GM18511 (cell line): Measurements from ENCODE around the gene COL6A3.
A peak's percentile ranks its signal among the peaks of the same experiment; 100 is the strongest.

Source experiments
- ATAC-seq: cut with Tn5 transposase; IDR thresholded peaks from one replicate; pipeline ENCODE4 v1.9.1; 2021; ENCODE audit warnings: mild to moderate bottlenecking, moderate library complexity; ENCODE audit not compliant: unreplicated experiment

Gene COL6A3

GRCh38 chr2:237441605-237442274 is 27.8 kb upstream of the COL6A3 start:
- ATAC-seq: no peak

- ATAC-seq: no peak
These were observed 26.9 kb upstream of the COL6A3 start for GRCh38 chr2:237440819-237441281.

GRCh38 chr2:237438080-237438940 is 24.3 kb upstream of the COL6A3 start:
- ATAC-seq: no peak

GRCh38 chr2:237437566-237437965 is 23.6 kb upstream of the COL6A3 start:
- no peak for ATAC-seq

GRCh38 chr2:237435844-237436587 is 22.1 kb upstream of the COL6A3 start:
- ATAC-seq: no peak

- peak; percentile 88 for ATAC-seq
These were observed 20.9 kb upstream of the COL6A3 start for GRCh38 chr2:237434866-237435311.

- ATAC-seq: no peak
These were observed 20.1 kb upstream of the COL6A3 start for GRCh38 chr2:237433920-237434676.

- no peak for ATAC-seq
These were observed 18.6 kb upstream of the COL6A3 start for GRCh38 chr2:237432484-237433092.

GRCh38 chr2:237431837-237432236 is 17.9 kb upstream of the COL6A3 start:
- no peak for ATAC-seq

- ATAC-seq: no peak
These were observed 17.4 kb upstream of the COL6A3 start for GRCh38 chr2:237431372-237431771.

GRCh38 chr2:237430861-237431260 is 16.9 kb upstream of the COL6A3 start:
- no peak for ATAC-seq

GRCh38 chr2:237429753-237430152 is 15.8 kb upstream of the COL6A3 start:
- no peak for ATAC-seq

GRCh38 chr2:237427769-237428506 is 14.0 kb upstream of the COL6A3 start:
- peak; percentile 89 for ATAC-seq

GRCh38 chr2:237426517-237426916 is 12.6 kb upstream of the COL6A3 start:
- ATAC-seq: no peak

GRCh38 chr2:237425320-237425719 is 11.4 kb upstream of the COL6A3 start:
- no peak for ATAC-seq

- no peak for ATAC-seq
These were observed 10.6 kb upstream of the COL6A3 start for GRCh38 chr2:237424544-237424943.

GRCh38 chr2:237423891-237424290 is 9.9 kb upstream of the COL6A3 start:
- no peak for ATAC-seq

- no peak for ATAC-seq
These were observed 8.3 kb upstream of the COL6A3 start for GRCh38 chr2:237422309-237422708.

GRCh38 chr2:237421542-237422116 is 7.7 kb upstream of the COL6A3 start:
- peak; percentile 60 for ATAC-seq
